ENCODE data around the gene NFKBIB. TPM values are rescaled to one million over a fixed set of nuclear protein-coding genes. Genes with fewer than 3 reads are reported as not detected.

NFKBIB gene
- total and polyA plus RNA-seq, 2 experiments from 2014 or later, result 24.1 to 29.6 TPM

- no peaks in the 10 kb centered on the region for H3K4me1 ChIP-seq (ENCODE audit: insufficient read depth)
- 92% methylated on average over 5 of the region's 16 CpGs for WGBS (ENCODE audit: low lambda C conversion rate, missing lambda C conversion rate)
- H3K79me2 ChIP-seq, result no peaks in the 10 kb centered on the region
- no peak for DNase-seq (ENCODE audit: low spot score)
- no peaks in the 10 kb centered on the region for H3K9me2 ChIP-seq (replicated peaks; ENCODE audit: insufficient read depth)
- no peaks in the 10 kb centered on the region for H3K36me3 ChIP-seq (replicated peaks; ENCODE audit: insufficient read depth, low read depth)
- H4K20me1 ChIP-seq (ENCODE audit: insufficient read depth, poor library complexity, severe bottlenecking), result no peaks in the 10 kb centered on the region
- no peak for TF ChIP-seq CTCF (IDR thresholded peaks at IDR 0.05; ENCODE audit: poor library complexity)
- TF ChIP-seq EZH2phosphoT487 (IDR thresholded peaks at IDR 0.05; ENCODE audit: low read depth, severe bottlenecking, unreplicated experiment), result no peak
- no peak for TF ChIP-seq EZH2 (IDR thresholded peaks at IDR 0.05; ENCODE audit: borderline replicate concordance)
- H3K9me3 ChIP-seq (ENCODE audit: low read depth), result no peaks in the 10 kb centered on the region
- H3K4me2 ChIP-seq, result no peak overlapping the region
- H2AFZ ChIP-seq, result no peak overlapping the region
- H3K27me3 ChIP-seq, result no peaks in the 10 kb centered on the region
- H3K4me3 ChIP-seq, result no peak overlapping the region
- H3K27ac ChIP-seq, result no peak overlapping the region
Observed at GRCh38 chr19:38911388-38912001, 11.7 kb downstream of the NFKBIB start.

GRCh38 chr19:38912600-38913514 lies 13.1 kb downstream of the NFKBIB start:
- Histone ChIP-seq H3K79me2 (no peaks in the 10 kb centered on the region), H3K27ac (no peak overlapping the region), H3K27me3 (no peaks in the 10 kb centered on the region), H3K9me2 (replicated peaks; ENCODE audit: insufficient read depth) (no peaks in the 10 kb centered on the region), H4K20me1 (ENCODE audit: insufficient read depth, poor library complexity, severe bottlenecking) (no peaks in the 10 kb centered on the region), H3K4me1 (ENCODE audit: insufficient read depth) (no peaks in the 10 kb centered on the region), H3K4me3 (no peak overlapping the region), H3K36me3 (replicated peaks; ENCODE audit: insufficient read depth, low read depth) (no peaks in the 10 kb centered on the region), H3K9me3 (ENCODE audit: low read depth) (no peaks in the 10 kb centered on the region), H3K4me2 (no peak overlapping the region), H2AFZ (no peak overlapping the region)
- WGBS (ENCODE audit: low lambda C conversion rate, missing lambda C conversion rate), result 83% methylated on average over 12 of the region's 12 CpGs
- TF ChIP-seq CTCF (IDR thresholded peaks at IDR 0.05; ENCODE audit: poor library complexity), result no peak
- no peak for TF ChIP-seq EZH2phosphoT487 (IDR thresholded peaks at IDR 0.05; ENCODE audit: low read depth, severe bottlenecking, unreplicated experiment)
- TF ChIP-seq EZH2 (IDR thresholded peaks at IDR 0.05; ENCODE audit: borderline replicate concordance), result no peak
- DNase-seq (ENCODE audit: low spot score), result no peak

- no peak for DNase-seq (ENCODE audit: low spot score)
- no peak for TF ChIP-seq EZH2 (IDR thresholded peaks at IDR 0.05; ENCODE audit: borderline replicate concordance)
- no peak for TF ChIP-seq CTCF (IDR thresholded peaks at IDR 0.05; ENCODE audit: poor library complexity)
- TF ChIP-seq EZH2phosphoT487 (IDR thresholded peaks at IDR 0.05; ENCODE audit: low read depth, severe bottlenecking, unreplicated experiment), result no peak
- Histone ChIP-seq H3K79me2 (no peaks in the 10 kb centered on the region), H3K27me3 (no peaks in the 10 kb centered on the region), H3K36me3 (replicated peaks; ENCODE audit: insufficient read depth, low read depth) (no peaks in the 10 kb centered on the region), H4K20me1 (ENCODE audit: insufficient read depth, poor library complexity, severe bottlenecking) (no peaks in the 10 kb centered on the region), H2AFZ (no peak overlapping the region), H3K27ac (no peak overlapping the region), H3K4me2 (no peak overlapping the region), H3K4me3 (no peak overlapping the region), H3K4me1 (ENCODE audit: insufficient read depth) (no peaks in the 10 kb centered on the region), H3K9me2 (replicated peaks; ENCODE audit: insufficient read depth) (no peaks in the 10 kb centered on the region), H3K9me3 (ENCODE audit: low read depth) (no peaks in the 10 kb centered on the region)
- 92% methylated on average over 8 of the region's 8 CpGs for WGBS (ENCODE audit: low lambda C conversion rate, missing lambda C conversion rate)
Observed at GRCh38 chr19:38913958-38914357, 14.2 kb downstream of the NFKBIB start.

All from hepatocyte (in vitro differentiated cells).